Measurements from ENCODE around the gene PRDX5. TPM values are rescaled to one million over a fixed set of nuclear protein-coding genes. Genes with fewer than 3 reads are reported as not detected.

Gene PRDX5
- total RNA-seq, 1 experiment from 2014 or later: 228 TPM

GRCh38 chr11:64287676-64288352 is 30.1 kb upstream of the PRDX5 start:
- peaks cover 18% of the 10 kb centered on the region for H3K23me2 ChIP-seq (ENCODE audit: insufficient read length, low read depth, low read length, poor library complexity, severe bottlenecking)
- no peaks in the 10 kb centered on the region for H3K79me2 ChIP-seq (ENCODE audit: insufficient read depth, low read length)
- no CpG with 5 or more reads among the region's 33 CpGs for WGBS (ENCODE audit: extremely low coverage, insufficient read length, low lambda C conversion rate)

More at GRCh38 chr11:64287676-64288352, 30.1 kb upstream of the PRDX5 start:
- H3T11ph ChIP-seq (ENCODE audit: low read length): no peak overlapping the region
- H2BK12ac ChIP-seq (ENCODE audit: insufficient read length, low read depth, low read length): no peak overlapping the region
- peaks cover 12 to 18% of the 10 kb centered on the region in 2 experiments for H3K4me1 Mint-ChIP-seq
- no peak overlapping the region for H3K56ac ChIP-seq (ENCODE audit: insufficient read length, low read depth, low read length)
- H3K18ac ChIP-seq (ENCODE audit: insufficient read length, low read depth, low read length): no peak overlapping the region
- H4K91ac ChIP-seq (ENCODE audit: insufficient read length, low read depth, low read length): no peak overlapping the region
- no peak overlapping the region for H2AFZ ChIP-seq (ENCODE audit: low read length)
- peaks cover 27% of the 10 kb centered on the region; the same call in 1 of the 2 replicates for H3K27me3 ChIP-seq (ENCODE audit: insufficient read depth, low read length)
- H3K9ac ChIP-seq (ENCODE audit: extremely low read depth, insufficient read length, low read length): no peak overlapping the region
- no peaks in the 10 kb centered on the region for H3K9me3 ChIP-seq (ENCODE audit: control insufficient read depth, low read depth, low read length)
- H3K4me2 ChIP-seq (ENCODE audit: insufficient read depth, insufficient read length, low read length): no peak overlapping the region
- H3K27me3 Mint-ChIP-seq (ENCODE audit: low read depth): peaks cover 40% of the 10 kb centered on the region
- no peak overlapping the region for H3K23ac ChIP-seq (ENCODE audit: insufficient read length, low read depth, low read length)
- H3K4me3 Mint-ChIP-seq: no peak overlapping the region; a peak in 1 of 5 replicates
- peaks cover 2 to 3% (median 2%) of the 10 kb centered on the region in 3 experiments; a peak in 5 of 7 replicates for H3K36me3 Mint-ChIP-seq (ENCODE audit: insufficient read depth in 1 of 3, low read depth in 3 of 3)
- TF ChIP-seq, protein P1, sequence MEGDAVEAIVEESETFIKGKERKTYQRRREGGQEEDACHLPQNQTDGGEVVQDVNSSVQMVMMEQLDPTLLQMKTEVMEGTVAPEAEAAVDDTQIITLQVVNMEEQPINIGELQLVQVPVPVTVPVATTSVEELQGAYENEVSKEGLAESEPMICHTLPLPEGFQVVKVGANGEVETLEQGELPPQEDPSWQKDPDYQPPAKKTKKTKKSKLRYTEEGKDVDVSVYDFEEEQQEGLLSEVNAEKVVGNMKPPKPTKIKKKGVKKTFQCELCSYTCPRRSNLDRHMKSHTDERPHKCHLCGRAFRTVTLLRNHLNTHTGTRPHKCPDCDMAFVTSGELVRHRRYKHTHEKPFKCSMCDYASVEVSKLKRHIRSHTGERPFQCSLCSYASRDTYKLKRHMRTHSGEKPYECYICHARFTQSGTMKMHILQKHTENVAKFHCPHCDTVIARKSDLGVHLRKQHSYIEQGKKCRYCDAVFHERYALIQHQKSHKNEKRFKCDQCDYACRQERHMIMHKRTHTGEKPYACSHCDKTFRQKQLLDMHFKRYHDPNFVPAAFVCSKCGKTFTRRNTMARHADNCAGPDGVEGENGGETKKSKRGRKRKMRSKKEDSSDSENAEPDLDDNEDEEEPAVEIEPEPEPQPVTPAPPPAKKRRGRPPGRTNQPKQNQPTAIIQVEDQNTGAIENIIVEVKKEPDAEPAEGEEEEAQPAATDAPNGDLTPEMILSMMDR (conservative IDR thresholded peaks at IDR 0.05): no peak
- no peak overlapping the region for H4K8ac ChIP-seq (replicated peaks; ENCODE audit: insufficient read length, low read depth, low read length)
- H2BK15ac ChIP-seq (ENCODE audit: low read depth, low read length): no peak overlapping the region
- no peak for DNase-seq
- no peak overlapping the region; the same call in 1 of the 2 replicates for H3K14ac ChIP-seq (ENCODE audit: insufficient read depth, low read length)
- H4K20me1 ChIP-seq (ENCODE audit: control insufficient read depth, insufficient read depth, insufficient read length): no peaks in the 10 kb centered on the region
- H2BK120ac ChIP-seq (ENCODE audit: low read depth, low read length, poor library complexity, severe bottlenecking): no peak overlapping the region
- no peaks in the 10 kb centered on the region; a peak in 2 of 5 replicates for H3K9me3 Mint-ChIP-seq
- H2BK20ac ChIP-seq (ENCODE audit: low read depth, low read length, poor library complexity, severe bottlenecking): no peak overlapping the region
- no peak overlapping the region for H2BK5ac ChIP-seq (ENCODE audit: insufficient read length, low read length)
- no peak overlapping the region for H2AK5ac ChIP-seq (ENCODE audit: insufficient read length, low read length)
- H3K27ac Mint-ChIP-seq: no peak overlapping the region
- H3K4me1 ChIP-seq (ENCODE audit: insufficient read depth, low read length): no peaks in the 10 kb centered on the region
- H3K79me1 ChIP-seq (ENCODE audit: insufficient read depth, low read depth, low read length, poor library complexity, severe bottlenecking): no peaks in the 10 kb centered on the region
- H3K27ac ChIP-seq (ENCODE audit: insufficient read length, low read depth, low read length): no peak overlapping the region
- H4K5ac ChIP-seq (ENCODE audit: insufficient read length, low read depth, low read length): no peak overlapping the region
- H3K4ac ChIP-seq (ENCODE audit: low read depth, low read length): no peak overlapping the region
